Ovary (tissue), 10 donors: ENCODE measurements around the gene KCTD13. TPM values are rescaled to one million over a fixed set of nuclear protein-coding genes. Genes with fewer than 3 reads are reported as not detected.
A peak's percentile ranks its signal among the peaks of the same experiment; 100 is the strongest.

Experiments used
- DNase-seq, 5 donors: peaks; one replicate each; pipeline ENCODE4 v3.0.0-alpha.2; 2019 to 2020
- H3K27ac ChIP-seq, 2 donors: fragments of 200-600 bp; one replicate each; pipeline versions ENCODE4 v1.5.1 to v1.8.0; 2019 to 2022
- H3K27me3 ChIP-seq: fragments of 200-600 bp; one replicate; pipeline ENCODE4 v1.8.0; 2022
- H3K36me3 ChIP-seq: fragments of 200-600 bp; sonication (generic); one replicate; pipeline ENCODE4 v1.5.1; 2019
- H3K4me1 ChIP-seq: one replicate; pipeline ENCODE4 v1.8.1; 2013; ENCODE audit warnings: mild to moderate bottlenecking, moderate library complexity; ENCODE audit not compliant: insufficient read depth
- H3K4me3 ChIP-seq: fragments of 200-600 bp; sonication (generic); one replicate; pipeline ENCODE4 v1.5.1; 2017
- H3K9me3 ChIP-seq, 2 donors: fragments of 200-600 bp in 1 of 2; sonication (generic) in 1 of 2; one replicate each; pipeline versions ENCODE4 v1.5.1 to v1.8.1; 2013 to 2019; ENCODE audit warnings: mild to moderate bottlenecking in 1 of 2, moderate library complexity in 1 of 2
- EP300 ChIP-seq: sonication (generic); formaldehyde crosslinking; IDR thresholded peaks from one replicate; pipeline ENCODE4 v1.6.1; 2017; ENCODE audit warnings: antibody characterized with exemption
- POLR2A ChIP-seq: fragments of 450-650 bp; IDR thresholded peaks from one replicate; pipeline ENCODE4 v1.6.1; 2017; ENCODE audit warnings: antibody characterized with exemption, mild to moderate bottlenecking, moderate library complexity
- WGBS, 3 donors: extraction: QIAGEN DNeasy Blood & Tissue Kit in 1 of 3; methylation state at CpG; one replicate each; pipeline versions ENCODE4 v1.1.5 to v1.1.7; 2013 to 2017; 5-methylcytosine and 5-hydroxymethylcytosine counted together
- intact Hi-C, 4 donors: fragments of 100-400 bp; cut with DNase I; formaldehyde crosslinking; loops; one replicate each; pipeline versions ENCODE4 v1.11.0 to v1.15.1; 2022 to 2023
- long read RNA-seq, 3 donors: library from polyadenylated mRNA in 2 of 3; unstranded in 2 of 3; transcript quantifications; one replicate each; pipeline ENCODE4 v2.0.0 and lab custom pipeline, GENCODE V29; 2021 to 2026
- polyA plus RNA-seq, 2 donors: library from polyadenylated mRNA; stranded (reverse); fragments of 200-250 nt in 1 of 2; fragments of 350-450 nt in 1 of 2; fragmentation: Illumina TruSeq in 1 of 2; extraction: RNeasy Lipid Tissue Mini Kit (QIAGEN cat#74804) in 1 of 2; gene quantifications; one replicate each; pipeline ENCODE4 v1.2.3, GENCODE V29; 2013 to 2014
- total RNA-seq, 7 donors: library from RNA; depleted of rRNA in 2 of 7; stranded (reverse); fragments of >200 nt in 2 of 7; fragmentation: NEBNext Ultra II Directional in 3 of 7; extraction: Animal tissue kit (Norgen Biotek cat#: 25700) in 3 of 7; gene quantifications; one replicate each; pipeline versions ENCODE4 v1.1.0 to v1.2.4, GENCODE V29; 2016 to 2023
- TF ChIP-seq, protein P1 (sequence below), 3 donors: fragments of 450-650 bp in 2 of 3; fragments of 200-600 bp in 1 of 3; IDR thresholded peaks; one replicate each; pipeline versions ENCODE4 v1.5.1 to v1.8.0; 2016 to 2022; ENCODE audit warnings: antibody characterized with exemption in 3 of 3, mild to moderate bottlenecking in 1 of 3
- donor health status: DM: no; HTN: no; CAD: no; lungs with moderate emphysema.
- donor health status: DM: no; HTN: no; CAD: no.
- donor health status: Bipolar disorder and iron deficiency.
- donor health status: DM: yes; HTN: yes; CAD: no.
- donor health status: DM: no; HTN: no; CAD: no.
- donor health status: DM: yes; HTN: yes; CAD: no.

The KCTD13 gene, protein sequence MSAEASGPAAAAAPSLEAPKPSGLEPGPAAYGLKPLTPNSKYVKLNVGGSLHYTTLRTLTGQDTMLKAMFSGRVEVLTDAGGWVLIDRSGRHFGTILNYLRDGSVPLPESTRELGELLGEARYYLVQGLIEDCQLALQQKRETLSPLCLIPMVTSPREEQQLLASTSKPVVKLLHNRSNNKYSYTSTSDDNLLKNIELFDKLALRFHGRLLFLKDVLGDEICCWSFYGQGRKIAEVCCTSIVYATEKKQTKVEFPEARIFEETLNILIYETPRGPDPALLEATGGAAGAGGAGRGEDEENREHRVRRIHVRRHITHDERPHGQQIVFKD
- total RNA-seq, result 10 to 100 TPM; 18.4 to 36.8 (median 25.5) TPM
- 10 to 100 TPM in 1 of 2 donors, 1 to 10 TPM in 1; 7.0 to 16.3 TPM for polyA plus RNA-seq
- long read RNA-seq, donor 1, transcript KCTD13-208 (6 exons, 2,528 nt), result major isoform, 15 of 22 reads
- long read RNA-seq, donor 1, partial matches to known transcripts, result 0 of 22 reads
- long read RNA-seq, donor 1, other reads (novel, unspliced or antisense), result 7 of 22 reads
- long read RNA-seq, donor 2, transcript KCTD13-208 (6 exons, 2,528 nt), result major isoform, 6 of 7 reads
- long read RNA-seq, donor 2, partial matches to known transcripts, result 0 of 7 reads
- long read RNA-seq, donor 2, other reads (novel, unspliced or antisense), result 0 of 7 reads
- long read RNA-seq, donor 3, full-length matches to known transcripts, result 26 of 36 reads
- long read RNA-seq, donor 3, partial matches to known transcripts, result 3 of 36 reads
- long read RNA-seq, donor 3, other reads (novel, unspliced or antisense), result 7 of 36 reads

DNA sequence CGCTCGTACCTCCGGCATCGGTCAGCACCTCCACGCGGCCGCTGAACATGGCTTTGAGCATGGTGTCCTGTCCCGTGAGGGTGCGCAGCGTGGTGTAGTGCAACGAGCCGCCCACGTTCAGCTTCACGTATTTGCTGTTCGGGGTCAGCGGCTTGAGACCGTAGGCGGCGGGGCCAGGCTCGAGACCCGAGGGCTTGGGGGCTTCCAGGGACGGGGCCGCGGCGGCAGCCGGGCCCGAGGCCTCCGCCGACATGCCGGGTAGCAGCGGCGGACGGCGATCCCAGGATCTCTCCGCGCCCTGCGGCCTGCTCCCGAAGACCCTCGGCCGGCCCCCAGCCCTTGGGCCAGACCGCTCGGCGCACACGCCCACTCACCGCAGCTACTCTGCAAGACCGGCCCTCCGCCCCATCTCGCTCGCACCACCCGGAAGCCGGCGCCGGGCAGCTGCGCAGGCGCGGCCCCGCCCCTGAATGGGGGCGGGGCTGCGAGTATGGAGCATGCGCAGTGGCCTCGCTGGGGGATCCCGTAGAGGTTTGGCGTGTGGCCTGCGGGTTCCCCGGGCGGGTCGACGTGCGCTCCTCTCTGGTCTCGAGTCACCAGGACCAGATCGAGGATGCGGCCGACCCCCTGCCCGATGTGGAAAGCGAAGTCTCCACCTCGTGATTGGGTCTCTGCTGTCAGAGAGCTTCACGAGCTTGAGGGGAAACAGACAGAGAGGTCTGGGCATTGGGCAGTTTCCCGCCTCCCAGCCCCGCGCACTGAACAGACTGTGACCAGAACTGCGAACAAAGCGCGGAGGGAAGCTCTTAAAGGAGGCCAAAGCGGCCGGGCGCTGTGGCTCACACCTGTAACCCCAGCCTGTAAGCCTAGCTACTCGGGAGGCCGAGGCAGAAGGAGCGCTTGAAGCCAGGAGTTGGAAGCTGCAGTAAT, at the start of gene KCTD13:
Gene KCTD13 (minus strand): TSS at position 446 of the 930 bp plus-strand sequence. CDS start 193 bp downstream, at position 253.
- Histone ChIP-seq H3K27ac (peak within 1 kb of the TSS; percentile 54 to 82), H3K9me3 (no peaks in the 10 kb centered on the region), H3K27me3 (no peaks in the 10 kb centered on the region), H3K4me1 (peaks cover 13% of the 10 kb centered on the region), H3K4me3 (peak within 1 kb of the TSS; percentile 73), H3K36me3 (no peaks in the 10 kb centered on the region)
- DNase-seq, result peak; percentile 86 to 96 (median 90)
- WGBS, 3 donors, result 0 to 1% (median 0%) methylated on average over 81 to 89 of the region's 89 CpGs
- intact Hi-C loops, result loop anchor here in 3 of 4 donors (2.0 to 10.0 kb wide), 3 partner anchors 35 to 79 kb away; no protein-coding TSS in a partner anchor
- peak; percentile 89 for TF ChIP-seq POLR2A
- TF ChIP-seq, protein P1, sequence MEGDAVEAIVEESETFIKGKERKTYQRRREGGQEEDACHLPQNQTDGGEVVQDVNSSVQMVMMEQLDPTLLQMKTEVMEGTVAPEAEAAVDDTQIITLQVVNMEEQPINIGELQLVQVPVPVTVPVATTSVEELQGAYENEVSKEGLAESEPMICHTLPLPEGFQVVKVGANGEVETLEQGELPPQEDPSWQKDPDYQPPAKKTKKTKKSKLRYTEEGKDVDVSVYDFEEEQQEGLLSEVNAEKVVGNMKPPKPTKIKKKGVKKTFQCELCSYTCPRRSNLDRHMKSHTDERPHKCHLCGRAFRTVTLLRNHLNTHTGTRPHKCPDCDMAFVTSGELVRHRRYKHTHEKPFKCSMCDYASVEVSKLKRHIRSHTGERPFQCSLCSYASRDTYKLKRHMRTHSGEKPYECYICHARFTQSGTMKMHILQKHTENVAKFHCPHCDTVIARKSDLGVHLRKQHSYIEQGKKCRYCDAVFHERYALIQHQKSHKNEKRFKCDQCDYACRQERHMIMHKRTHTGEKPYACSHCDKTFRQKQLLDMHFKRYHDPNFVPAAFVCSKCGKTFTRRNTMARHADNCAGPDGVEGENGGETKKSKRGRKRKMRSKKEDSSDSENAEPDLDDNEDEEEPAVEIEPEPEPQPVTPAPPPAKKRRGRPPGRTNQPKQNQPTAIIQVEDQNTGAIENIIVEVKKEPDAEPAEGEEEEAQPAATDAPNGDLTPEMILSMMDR (IDR thresholded peaks at IDR 0.05), result no peak

- no peaks in the 10 kb centered on the region for H3K36me3 ChIP-seq
- peak in 1 of 5 donors; percentile 20 for DNase-seq
- TF ChIP-seq POLR2A (no peak), EP300 (no peak)
- TF ChIP-seq, protein P1 (IDR thresholded peaks at IDR 0.05), result no peak
- H3K9me3 ChIP-seq, result no peaks in the 10 kb centered on the region
- 27 to 35% (median 35%) methylated on average over 5 of the region's 5 CpGs for WGBS, 3 donors
- H3K27ac ChIP-seq, result peak overlapping the region in 1 of 2 donors; percentile 7
- H3K4me3 ChIP-seq, result peak overlapping the region; percentile 87
- intact Hi-C loops, result no loop called here
- no peaks in the 10 kb centered on the region for H3K27me3 ChIP-seq
- peaks cover 13% of the 10 kb centered on the region for H3K4me1 ChIP-seq
Measured at GRCh38 chr16:29975134-29975538, 49.1 kb upstream of the KCTD13 start.

GRCh38 chr16:29974291-29975133, 48.5 kb upstream of the KCTD13 start:
- Histone ChIP-seq H3K4me1 (peaks cover 13% of the 10 kb centered on the region), H3K9me3 (no peaks in the 10 kb centered on the region), H3K36me3 (no peaks in the 10 kb centered on the region), H3K27me3 (no peaks in the 10 kb centered on the region), H3K4me3 (peak overlapping the region; percentile 87), H3K27ac (peak overlapping the region; percentile 82 to 86)
- no peak for TF ChIP-seq EP300
- TF ChIP-seq, protein P1 (IDR thresholded peaks at IDR 0.05), result no peak
- no peak for TF ChIP-seq POLR2A
- peak in 2 of 5 donors; percentile 52 to 57 for DNase-seq
- intact Hi-C loops, result no loop called here
- 1 to 2% (median 1%) methylated on average over 29 to 31 of the region's 31 CpGs for WGBS, 3 donors
